NCI-H82 (cell line): ENCODE measurements around the gene CCDC30.
"Not testable (repeated sequence)": the region's sequence is repeated elsewhere in the genome, so short reads cannot be mapped to it uniquely, and the experiment has no call there.

ENCODE experiments used
- DNase-seq: peaks from one replicate; lab custom pipeline; 2025; lab: John Stamatoyannopoulos, UW

CCDC30 gene

GRCh38 chr1:42657981-42658876 lies 195.1 kb downstream of the CCDC30 start, which contains the start of gene PPIH:
PPIH (plus strand) TSS chr1:42658423; CDS start chr1:42658447, 24 bp downstream.
- peak; percentile 99 for DNase-seq

- DNase-seq, result peak; percentile 57
These were observed 195.8 kb downstream of the CCDC30 start for GRCh38 chr1:42658877-42659337.

- DNase-seq, result no peak
These were observed 197.9 kb downstream of the CCDC30 start for GRCh38 chr1:42660907-42661500.

- no peak for DNase-seq
These were observed 206.8 kb downstream of the CCDC30 start for GRCh38 chr1:42669936-42670335.

GRCh38 chr1:42670425-42670824 lies 207.3 kb downstream of the CCDC30 start:
- no peak for DNase-seq

- no peak for DNase-seq
These were observed 211.1 kb downstream of the CCDC30 start for GRCh38 chr1:42674214-42674613.

GRCh38 chr1:42674682-42675081 lies 211.6 kb downstream of the CCDC30 start:
- no peak for DNase-seq

GRCh38 chr1:42675467-42675866 lies 212.4 kb downstream of the CCDC30 start:
- DNase-seq, result no peak

GRCh38 chr1:42676534-42677087 lies 213.5 kb downstream of the CCDC30 start:
- no peak for DNase-seq

GRCh38 chr1:42679364-42679983 lies 216.4 kb downstream of the CCDC30 start:
- peak; percentile 26 for DNase-seq

GRCh38 chr1:42680055-42680454 lies 217.0 kb downstream of the CCDC30 start:
- DNase-seq, result no peak

GRCh38 chr1:42680921-42681683 lies 218.0 kb downstream of the CCDC30 start:
- peak; percentile 65 for DNase-seq

- peak; percentile 100 for DNase-seq
These were observed 218.8 kb downstream of the CCDC30 start, which contains the start of gene YBX1 for GRCh38 chr1:42681741-42682483. YBX1 (plus strand) TSS chr1:42682418; CDS start chr1:42682566, 148 bp downstream.

GRCh38 chr1:42682484-42682738 lies 219.3 kb downstream of the CCDC30 start:
- DNase-seq, result not testable (repeated sequence)

GRCh38 chr1:42682739-42683531 lies 219.8 kb downstream of the CCDC30 start:
- peak; percentile 76 for DNase-seq

GRCh38 chr1:42684139-42684538 lies 221.1 kb downstream of the CCDC30 start:
- DNase-seq, result peak; percentile 73

- DNase-seq, result no peak
These were observed 223.3 kb downstream of the CCDC30 start for GRCh38 chr1:42686418-42686817.

- DNase-seq, result no peak
These were observed 226.8 kb downstream of the CCDC30 start for GRCh38 chr1:42689912-42690311.

- no peak for DNase-seq
These were observed 227.5 kb downstream of the CCDC30 start for GRCh38 chr1:42690477-42691156.

GRCh38 chr1:42691157-42691498 lies 228.0 kb downstream of the CCDC30 start:
- no peak for DNase-seq
